NOMO-1 (cell line): ENCODE data around the gene RGS10.
"Not testable (repeated sequence)": the region's sequence is repeated elsewhere in the genome, so short reads cannot be mapped to it uniquely, and the experiment has no call there.

Experiments
- DNase-seq, 2 experiments: peaks; one replicate each; lab custom pipeline; 2025; ENCODE audit not compliant: unreplicated experiment in 2 of 2; lab: John Stamatoyannopoulos, UW

RGS10 gene, protein sequence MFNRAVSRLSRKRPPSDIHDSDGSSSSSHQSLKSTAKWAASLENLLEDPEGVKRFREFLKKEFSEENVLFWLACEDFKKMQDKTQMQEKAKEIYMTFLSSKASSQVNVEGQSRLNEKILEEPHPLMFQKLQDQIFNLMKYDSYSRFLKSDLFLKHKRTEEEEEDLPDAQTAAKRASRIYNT

GRCh38 chr10:119542357-119542987 is at the start of gene RGS10:
Gene RGS10, minus strand, starts transcription at chr10:119542719. Its CDS starts 81 bp downstream, at chr10:119542638.
- peak; percentile 75 to 81 for DNase-seq

DNA sequence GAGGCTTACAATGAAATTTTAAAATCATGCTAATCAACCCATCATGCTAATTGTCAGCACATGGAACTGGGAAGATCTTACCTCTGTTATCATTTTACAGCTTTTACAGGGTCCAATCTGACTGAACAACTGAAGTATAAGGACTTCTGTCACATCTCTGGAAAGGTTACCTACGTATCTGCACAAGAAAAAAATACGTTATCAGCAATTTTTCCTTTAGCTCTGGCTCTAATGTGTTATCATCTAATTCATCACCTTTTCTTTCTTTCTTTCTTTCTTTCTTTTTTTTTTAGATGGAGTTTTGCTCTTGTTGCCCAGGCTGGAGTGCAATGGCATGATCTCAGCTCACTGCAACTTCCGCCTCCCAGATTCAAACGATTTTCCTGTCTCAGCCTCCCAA is 45.6 kb upstream of the RGS10 start:
- DNase-seq = no peak

GRCh38 chr10:119578355-119578754 is 35.8 kb upstream of the RGS10 start:
- no peak for DNase-seq

GRCh38 chr10:119575991-119576390 is 33.5 kb upstream of the RGS10 start:
- DNase-seq = no peak

DNA sequence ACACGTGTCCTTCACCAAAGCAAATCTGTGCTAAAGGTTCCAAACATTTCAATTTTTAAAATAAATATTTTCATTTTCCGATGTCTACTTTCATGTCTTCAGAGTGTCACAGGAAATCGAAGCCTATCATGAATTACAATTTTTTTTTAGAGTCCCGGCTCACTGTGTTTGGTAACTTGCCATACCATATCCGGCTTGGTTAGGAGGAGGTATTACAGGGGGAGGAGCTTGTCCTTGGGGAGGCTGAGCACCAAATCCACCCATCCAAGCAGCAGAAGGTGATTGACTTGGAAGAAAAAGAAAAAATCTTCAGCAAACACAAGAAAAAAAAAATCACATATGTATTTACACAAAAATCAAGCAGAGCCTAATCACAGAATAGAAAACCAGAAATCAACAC is 33.0 kb upstream of the RGS10 start:
- DNase-seq = no peak

- no peak for DNase-seq
Measured at GRCh38 chr10:119567978-119568377, 25.5 kb upstream of the RGS10 start.

DNA sequence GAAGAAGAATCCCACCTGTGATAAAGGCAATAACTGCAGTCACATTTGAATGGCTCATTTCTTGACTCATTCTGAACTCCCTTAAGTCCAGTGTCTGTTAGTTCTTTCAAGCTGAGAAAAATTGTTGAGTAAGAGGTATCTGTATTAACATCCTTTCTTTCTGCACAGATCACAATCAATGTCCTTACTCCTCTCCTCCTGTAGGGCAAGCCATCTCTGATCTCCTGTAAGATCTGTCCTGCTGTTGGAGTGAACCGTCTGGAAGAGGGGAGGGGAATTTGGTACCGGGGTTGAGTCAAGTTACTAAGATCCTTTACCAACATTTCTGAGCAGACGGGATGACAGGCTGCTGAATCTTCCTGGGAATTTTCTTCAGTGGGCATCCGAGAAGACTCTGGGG is 19.6 kb upstream of the RGS10 start:
- no peak for DNase-seq

DNA sequence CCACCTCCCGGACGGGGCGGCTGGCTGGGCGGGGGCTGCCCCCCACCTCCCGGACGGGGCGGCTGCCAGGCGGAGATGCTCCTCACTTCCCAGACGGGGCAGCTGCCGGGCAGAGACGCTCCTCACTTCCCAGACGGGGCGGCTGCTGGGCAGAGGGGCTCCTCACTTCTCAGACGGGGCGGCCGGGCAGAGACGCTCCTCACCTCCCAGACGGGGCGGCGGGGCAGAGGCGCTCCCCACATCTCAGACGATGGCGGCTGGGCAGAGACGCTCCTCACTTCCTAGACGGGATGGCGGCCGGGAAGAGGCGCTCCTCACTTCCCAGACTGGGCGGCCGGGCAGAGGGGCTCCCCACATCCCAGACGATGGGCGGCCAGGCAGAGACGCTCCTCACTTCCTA is 17.0 kb upstream of the RGS10 start:
- DNase-seq = not testable (repeated sequence)

DNA sequence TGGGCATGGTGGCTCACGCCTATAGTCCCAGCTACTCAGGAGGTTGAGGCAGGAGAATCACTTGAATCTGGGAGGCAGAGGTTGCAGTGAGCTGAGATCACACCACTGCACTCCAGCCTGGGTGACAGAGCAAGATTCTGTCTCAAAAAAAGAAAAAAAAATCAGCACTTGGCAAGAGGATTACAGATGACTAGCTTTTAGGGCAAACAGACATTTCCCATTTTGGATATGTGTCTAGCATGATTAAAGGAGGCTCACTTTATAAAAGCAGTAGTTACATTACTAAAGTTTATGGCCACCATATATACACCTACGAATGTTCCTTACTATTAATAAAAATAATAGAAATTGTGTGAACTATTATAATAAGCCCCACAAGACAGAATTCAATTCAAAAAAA is 13.6 kb upstream of the RGS10 start:
- DNase-seq = not testable (repeated sequence)

GRCh38 chr10:119555178-119555784 is 12.8 kb upstream of the RGS10 start:
- DNase-seq = no peak

DNA sequence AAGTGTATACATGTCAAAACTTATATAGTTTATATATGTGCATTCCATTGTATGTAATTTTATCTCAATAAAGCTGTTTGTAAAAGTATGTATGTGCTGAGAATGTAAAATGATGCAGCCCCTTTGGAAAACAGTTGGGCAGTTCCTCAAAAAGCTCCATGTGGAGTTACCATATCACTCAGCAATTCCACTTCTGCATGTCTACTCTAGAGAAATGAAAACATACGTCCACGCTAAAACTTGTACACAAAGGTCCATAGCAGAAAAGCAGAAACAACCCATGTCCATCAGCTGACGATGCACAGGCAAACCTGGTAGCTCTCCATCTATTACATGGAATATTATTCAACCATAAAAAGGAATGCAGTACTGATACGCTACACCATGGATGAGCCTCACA is 8.3 kb upstream of the RGS10 start:
- no peak for DNase-seq

DNA sequence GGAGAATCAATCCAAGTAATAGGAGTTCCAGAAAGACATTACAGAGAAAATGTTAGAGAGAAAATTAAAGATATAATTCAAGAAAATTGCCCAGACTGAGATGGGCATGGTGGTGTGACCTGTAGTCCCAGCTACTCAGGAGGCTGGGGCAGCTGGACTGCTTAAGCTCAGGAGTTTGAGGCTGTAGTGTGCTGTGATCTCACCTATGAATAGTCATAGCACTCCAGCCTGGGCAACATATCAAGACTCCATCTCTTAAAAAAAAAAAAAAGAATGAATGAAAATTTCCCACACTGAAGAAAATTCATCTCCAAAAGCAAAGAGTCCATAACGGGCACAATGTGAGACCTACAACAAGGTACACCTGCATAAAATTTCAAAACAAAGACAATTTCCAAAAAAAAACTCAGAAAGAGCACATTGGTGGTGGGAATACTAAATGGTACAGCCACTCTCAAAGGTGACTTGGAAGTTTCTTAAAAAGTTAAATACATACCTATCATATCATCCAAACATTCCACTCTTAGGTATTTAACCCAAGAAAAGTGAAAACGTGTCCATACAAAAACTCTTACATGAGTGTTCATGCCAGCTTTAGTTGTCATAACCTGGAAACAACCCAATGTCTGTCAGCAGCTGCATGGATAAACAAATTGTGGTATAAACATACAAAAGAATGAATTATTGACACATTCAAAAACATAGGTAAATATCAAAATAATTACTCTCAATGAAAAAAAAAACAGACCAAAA is 6.9 kb upstream of the RGS10 start:
- DNase-seq = no peak

DNA sequence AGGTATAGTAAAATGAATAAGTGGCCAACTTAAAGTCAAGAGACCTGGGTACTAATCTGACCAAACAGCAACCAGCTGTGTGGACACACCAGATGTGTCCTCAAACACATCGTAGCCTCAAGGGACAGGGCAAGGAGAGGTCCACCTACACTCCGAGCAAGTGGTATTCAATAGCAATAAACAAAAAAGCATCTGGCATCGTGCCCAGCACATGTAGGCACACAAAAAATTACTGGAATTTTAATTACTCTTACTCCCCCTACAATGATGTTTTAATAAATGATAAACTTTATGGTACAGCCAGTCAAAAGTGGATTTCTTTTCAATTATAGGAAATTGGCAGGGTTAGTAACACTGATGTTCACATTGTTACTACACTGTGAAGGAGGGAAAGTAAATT is 3.5 kb upstream of the RGS10 start:
- DNase-seq = no peak

DNA sequence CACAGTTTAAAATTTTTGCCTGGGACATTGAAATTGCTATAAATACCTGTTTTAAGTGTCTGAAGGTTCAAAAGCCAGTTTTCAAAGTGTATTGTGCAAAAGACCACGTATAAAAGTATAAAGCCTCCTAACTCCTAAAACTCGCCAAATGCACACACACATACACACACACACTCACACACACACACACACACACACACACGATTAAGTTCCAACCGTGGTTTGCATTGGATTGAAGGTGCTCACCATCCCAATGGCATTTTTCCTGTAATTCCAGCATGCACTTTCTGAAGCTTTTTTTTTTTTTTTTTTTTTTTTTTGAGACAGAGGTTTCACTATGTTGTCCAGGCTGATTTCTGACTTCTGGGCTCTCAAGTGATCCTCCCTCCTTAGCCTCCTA is 2.8 kb upstream of the RGS10 start:
- DNase-seq = no peak

GRCh38 chr10:119543814-119544642 is 1.5 kb upstream of the RGS10 start:
- DNase-seq = no peak

GRCh38 chr10:119542988-119543813 is 682 bp upstream of the RGS10 start:
- peak; percentile 60 to 64 for DNase-seq

GRCh38 chr10:119541459-119542356 is 811 bp downstream of the RGS10 start:
- DNase-seq = no peak

GRCh38 chr10:119541046-119541445 is 1.5 kb downstream of the RGS10 start:
- no peak for DNase-seq

GRCh38 chr10:119540038-119540437 is 2.5 kb downstream of the RGS10 start:
- DNase-seq = no peak
